ENCODE results near the gene STRA8.

GRCh38 chr7:135263321-135263970, 29.8 kb downstream of the STRA8 start:
- no peak for TF ChIP-seq POLR2A (IDR thresholded peaks at IDR 0.05; ENCODE audit: low read depth, low read length)
- TF ChIP-seq POLR2AphosphoS5 (IDR thresholded peaks at IDR 0.05; ENCODE audit: low read depth, low read length): no peak
- no peak for TF ChIP-seq POU2F2 (IDR thresholded peaks at IDR 0.05; ENCODE audit: low read depth, low read length)
- no peak for TF ChIP-seq TAF1 (IDR thresholded peaks at IDR 0.05; ENCODE audit: low read depth, low read length)
- TF ChIP-seq PAX5 (IDR thresholded peaks at IDR 0.05; ENCODE audit: insufficient read depth, low read length, severe bottlenecking): no peak
